HFF-Myc (cell line): ENCODE results near the gene TMEM69.
"Not testable (repeated sequence)": the region's sequence is repeated elsewhere in the genome, so short reads cannot be mapped to it uniquely, and the experiment has no call there.

Experiments used
- DNase-seq: peaks from one replicate; pipeline ENCODE4 v3.0.0-alpha.2; 2011; ENCODE audit warnings: low read depth; ENCODE audit errors: extremely low read depth
- H3K4me3 ChIP-seq: replicated peaks from 2 replicates; pipeline ENCODE4 v1.5.1; 2011; ENCODE audit warnings: low read depth, mild to moderate bottlenecking, control low read depth, low read length
- CTCF ChIP-seq: IDR thresholded peaks from 2 replicates; pipeline ENCODE4 v1.5.1; 2012; ENCODE audit warnings: mild to moderate bottlenecking, low read depth, low read length, control low read depth; ENCODE audit errors: missing control alignments

TMEM69 gene

DNA sequence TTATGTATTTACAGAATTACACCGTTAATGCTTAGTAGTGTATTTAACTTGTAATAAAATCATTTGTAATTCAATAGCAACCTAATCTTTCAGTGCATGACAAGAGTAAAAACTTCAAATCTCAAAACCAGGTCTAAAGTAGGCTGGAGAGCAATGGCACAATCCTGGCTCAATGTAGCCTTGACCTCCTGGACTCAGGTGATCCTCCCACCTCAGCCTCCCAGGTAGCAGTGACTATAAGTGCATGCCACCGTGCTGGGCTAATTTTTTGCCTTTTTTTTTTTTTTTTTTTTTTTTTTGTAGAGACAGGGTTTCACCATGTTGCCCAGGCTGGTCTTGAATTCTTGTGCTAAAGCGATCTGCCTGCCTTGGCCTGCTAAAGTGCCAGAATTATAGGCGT is 51.2 kb downstream of the TMEM69 start:
- H3K4me3 ChIP-seq = no peak overlapping the region
- DNase-seq = no peak
- no peak for TF ChIP-seq CTCF

GRCh38 chr1:45739641-45740156 is 51.7 kb downstream of the TMEM69 start:
- H3K4me3 ChIP-seq, DNase-seq: not testable (repeated sequence)
